Uterus (tissue), 4 donors: ENCODE measurements around the gene TMSB4X. TPM values are rescaled to one million over a fixed set of nuclear protein-coding genes. Genes with fewer than 3 reads are reported as not detected.

Source experiments
- DNase-seq, 2 donors: peaks; one replicate each; pipeline ENCODE4 v3.0.0-alpha.2; 2019 to 2020
- H3K27ac ChIP-seq, 2 donors: fragments of 200-600 bp; sonication (generic); 1 replicate in 1 of 2; 2 replicates in 1 of 2; pipeline ENCODE4 v1.5.1; 2016 to 2018
- H3K27me3 ChIP-seq, 2 donors: fragments of 200-600 bp; sonication (generic); one replicate each; pipeline ENCODE4 v1.5.1; 2018 to 2019; ENCODE audit warnings: control low read depth in 1 of 2
- H3K36me3 ChIP-seq, 2 donors: fragments of 200-600 bp; sonication (generic); one replicate each; pipeline ENCODE4 v1.5.1; 2019; ENCODE audit warnings: control low read depth in 1 of 2
- H3K4me1 ChIP-seq, 2 donors: fragments of 200-600 bp; sonication (generic); one replicate each; pipeline ENCODE4 v1.5.1; 2018 to 2019; ENCODE audit warnings: control low read depth in 1 of 2
- H3K4me3 ChIP-seq, 2 donors: fragments of 200-600 bp; sonication (generic); 1 replicate in 1 of 2; 2 replicates in 1 of 2; pipeline ENCODE4 v1.5.1; 2018 to 2019; ENCODE audit warnings: mild to moderate bottlenecking in 1 of 2
- H3K9me3 ChIP-seq, 2 donors: fragments of 200-600 bp; sonication (generic); one replicate each; pipeline ENCODE4 v1.5.1; 2019; ENCODE audit warnings: control low read depth in 1 of 2
- CTCF ChIP-seq, 4 experiments: fragments of 200-600 bp in 2 of 4; fragments of 450-650 bp in 2 of 4; sonication (generic) in 2 of 4; IDR thresholded peaks; one replicate each; pipeline ENCODE4 v1.5.1; 2016 to 2019; ENCODE audit warnings: antibody characterized with exemption in 4 of 4, mild to moderate bottlenecking in 2 of 4, moderate library complexity in 1 of 4
- POLR2A ChIP-seq, 2 donors: fragments of 450-650 bp; IDR thresholded peaks; one replicate each; pipeline ENCODE4 v1.6.1; 2016; ENCODE audit warnings: antibody characterized with exemption in 2 of 2, mild to moderate bottlenecking in 1 of 2, moderate library complexity in 1 of 2
- intact Hi-C: fragments of 100-400 bp; cut with DNase I; formaldehyde crosslinking; loops from one replicate; pipeline ENCODE4 v1.15.1; 2023; ENCODE audit warnings: low total_unique reads
- total RNA-seq, 4 donors: library from RNA; depleted of rRNA in 3 of 4; stranded (reverse); fragments of >200 nt in 3 of 4; gene quantifications; one replicate each; pipeline versions ENCODE4 v1.1.0 to v1.2.4, GENCODE V29; 2014 to 2023
- donor health status: DM: yes; HTN: yes; CAD: no.

TMSB4X gene
- total RNA-seq, 4 donors from 2014 or later = 2,867 to 6,849 (median 3,091) TPM

GRCh38 chrX:12986164-12986779 lies 11.4 kb downstream of the TMSB4X start:
- Histone ChIP-seq H3K36me3 (no peaks in the 10 kb centered on the region), H3K27me3 (no peaks in the 10 kb centered on the region), H3K27ac (no peak overlapping the region), H3K4me1 (no peaks in the 10 kb centered on the region), H3K4me3 (no peak overlapping the region), H3K9me3 (no peaks in the 10 kb centered on the region)
- TF ChIP-seq POLR2A (IDR thresholded peaks at IDR 0.05) (no peak), CTCF (IDR thresholded peaks at IDR 0.05) (no peak)
- intact Hi-C loops = no loop called here
- DNase-seq = no peak

- intact Hi-C loops = no loop called here
- no peak for DNase-seq
- no peak overlapping the region for H3K4me3 ChIP-seq
- TF ChIP-seq POLR2A (IDR thresholded peaks at IDR 0.05) (no peak), CTCF (IDR thresholded peaks at IDR 0.05) (no peak)
- no peaks in the 10 kb centered on the region for H3K27me3 ChIP-seq
- no peak overlapping the region for H3K27ac ChIP-seq
- no peaks in the 10 kb centered on the region for H3K9me3 ChIP-seq
- no peaks in the 10 kb centered on the region for H3K36me3 ChIP-seq
- no peaks in the 10 kb centered on the region for H3K4me1 ChIP-seq
These were observed 12.0 kb downstream of the TMSB4X start for GRCh38 chrX:12986886-12987285.

GRCh38 chrX:12987340-12987739 lies 12.4 kb downstream of the TMSB4X start:
- H3K4me3 ChIP-seq = no peak overlapping the region
- H3K4me1 ChIP-seq = no peaks in the 10 kb centered on the region
- no peak for DNase-seq
- H3K27ac ChIP-seq = no peak overlapping the region
- H3K36me3 ChIP-seq = no peaks in the 10 kb centered on the region
- intact Hi-C loops = no loop called here
- TF ChIP-seq POLR2A (IDR thresholded peaks at IDR 0.05) (no peak), CTCF (IDR thresholded peaks at IDR 0.05) (no peak)
- H3K9me3 ChIP-seq = no peaks in the 10 kb centered on the region
- H3K27me3 ChIP-seq = no peaks in the 10 kb centered on the region

GRCh38 chrX:12987900-12988594 lies 13.1 kb downstream of the TMSB4X start:
- Histone ChIP-seq H3K4me1 (no peaks in the 10 kb centered on the region), H3K36me3 (no peaks in the 10 kb centered on the region), H3K27me3 (no peaks in the 10 kb centered on the region), H3K4me3 (no peak overlapping the region), H3K9me3 (no peaks in the 10 kb centered on the region), H3K27ac (no peak overlapping the region)
- intact Hi-C loops = no loop called here
- DNase-seq = no peak
- TF ChIP-seq CTCF (IDR thresholded peaks at IDR 0.05) (no peak), POLR2A (IDR thresholded peaks at IDR 0.05) (no peak)

GRCh38 chrX:12988797-12989196 lies 13.9 kb downstream of the TMSB4X start:
- no peak overlapping the region for H3K4me3 ChIP-seq
- H3K27ac ChIP-seq = no peak overlapping the region
- H3K9me3 ChIP-seq = no peaks in the 10 kb centered on the region
- no peaks in the 10 kb centered on the region for H3K4me1 ChIP-seq
- TF ChIP-seq POLR2A (IDR thresholded peaks at IDR 0.05) (no peak), CTCF (IDR thresholded peaks at IDR 0.05) (no peak)
- no peaks in the 10 kb centered on the region for H3K36me3 ChIP-seq
- H3K27me3 ChIP-seq = no peaks in the 10 kb centered on the region
- no peak for DNase-seq
- intact Hi-C loops = no loop called here
